Activated CD8-positive, alpha-beta memory T cell treated with anti-CD3 and anti-CD28 coated beads, Interleukin-2, amount 10 ng/mL, durations not matched to agents 7 days and 5 days (primary cell): ENCODE results near the gene NFATC1. TPM values are rescaled to one million over a fixed set of nuclear protein-coding genes. Genes with fewer than 3 reads are reported as not detected.
A peak's percentile ranks its signal among the peaks of the same experiment; 100 is the strongest.

Source experiments
- ATAC-seq: fragments of 150-1000 bp; cut with Tn5 transposase; one replicate; pipeline ENCODE4 v1.10.0; 2021; ENCODE audit warnings: moderate library complexity
- CTCF ChIA-PET: fragments of 350-600 bp; sonication (Branson Sonifier 250); formaldehyde crosslinking; loops from one replicate; lab custom pipeline; 2021; ENCODE audit warnings: antibody characterized with exemption; lab: Charles Lee
- DNase-seq: peaks from one replicate; pipeline ENCODE4 v3.0.0-alpha.2; 2020
- H3K27ac Mint-ChIP-seq: one replicate; pipeline ENCODE4 v1.8.0; 2021; ENCODE audit warnings: mild to moderate bottlenecking, mixed read lengths
- H3K27me3 Mint-ChIP-seq: one replicate; pipeline ENCODE4 v1.8.0; 2021; ENCODE audit warnings: mixed read lengths
- H3K36me3 Mint-ChIP-seq: one replicate; pipeline ENCODE4 v1.8.0; 2021; ENCODE audit warnings: mild to moderate bottlenecking, mixed read lengths
- H3K4me1 Mint-ChIP-seq: one replicate; pipeline ENCODE4 v1.8.0; 2021; ENCODE audit warnings: mixed read lengths
- H3K4me3 Mint-ChIP-seq: one replicate; pipeline ENCODE4 v1.8.0; 2021; ENCODE audit warnings: mild to moderate bottlenecking, moderate library complexity, mixed read lengths
- H3K9me3 Mint-ChIP-seq: one replicate; pipeline ENCODE4 v1.8.0; 2022; ENCODE audit warnings: low read depth, mixed read lengths
- total RNA-seq, 2 experiments: library from RNA; stranded (reverse); gene quantifications; one replicate each; pipeline ENCODE4 v1.2.3, GENCODE V29; 2021

NFATC1 gene
- total RNA-seq, 2 experiments from 2014 or later = 25.7 to 27.8 TPM

DNA sequence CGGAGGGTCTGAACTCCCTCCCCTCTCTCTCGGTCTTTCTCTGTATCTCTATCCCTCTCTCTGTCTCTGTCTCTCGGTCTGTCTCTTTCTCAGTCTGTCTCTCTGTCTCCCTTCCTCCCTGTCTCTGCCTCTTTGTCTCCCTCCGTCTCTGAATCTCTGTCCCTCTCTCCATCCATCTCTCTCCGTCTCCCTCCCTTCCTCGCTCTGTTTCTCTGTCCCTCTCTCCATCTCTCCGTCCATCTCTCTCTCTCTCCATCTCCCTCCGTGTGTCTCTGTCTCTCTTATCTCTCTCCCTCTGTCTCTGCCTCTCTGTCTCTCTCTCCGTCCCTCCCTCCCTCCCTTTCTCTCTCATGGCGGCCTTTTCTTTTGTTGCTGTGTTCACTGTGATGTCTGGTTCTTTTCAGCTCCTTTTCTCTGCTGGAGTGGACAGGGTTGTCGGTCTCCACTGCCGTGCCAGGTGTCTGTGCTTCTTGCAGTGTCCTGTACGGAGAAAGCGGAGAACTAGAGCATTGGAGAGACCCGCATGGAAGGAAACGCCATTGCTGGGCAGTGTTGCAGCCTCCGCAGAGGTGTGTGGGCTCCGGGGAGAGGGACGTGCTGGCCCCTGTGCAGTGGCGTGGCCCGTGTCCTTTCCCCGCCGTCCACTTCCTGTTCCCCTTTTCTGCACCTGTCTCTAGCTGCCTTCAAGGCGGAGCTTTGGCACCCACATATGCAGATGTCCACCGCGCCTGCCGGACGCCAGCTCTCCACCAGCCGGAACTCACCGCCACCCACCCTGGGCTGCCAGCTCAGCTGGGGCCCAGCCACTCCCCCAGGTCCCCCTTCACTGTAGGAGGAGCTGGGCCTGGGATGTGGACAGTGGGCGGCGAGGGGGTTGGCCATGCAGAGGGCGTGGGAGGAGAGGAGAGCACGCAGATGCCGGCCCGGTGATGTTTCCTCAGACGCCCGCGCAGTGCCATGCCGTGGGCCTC is 113.1 kb downstream of the NFATC1 start:
- H3K27me3 Mint-ChIP-seq = no peaks in the 10 kb centered on the region
- CTCF ChIA-PET = no interaction called here
- no peak overlapping the region for H3K27ac Mint-ChIP-seq
- DNase-seq (no peak), ATAC-seq (no peak)
- no peaks in the 10 kb centered on the region for H3K9me3 Mint-ChIP-seq
- no peak overlapping the region for H3K4me3 Mint-ChIP-seq
- peaks cover 11% of the 10 kb centered on the region for H3K4me1 Mint-ChIP-seq
- no peaks in the 10 kb centered on the region for H3K36me3 Mint-ChIP-seq

- Mint-ChIP-seq H3K4me3 (no peak overlapping the region), H3K27ac (no peak overlapping the region), H3K4me1 (peaks cover 7% of the 10 kb centered on the region), H3K27me3 (no peaks in the 10 kb centered on the region), H3K9me3 (no peaks in the 10 kb centered on the region), H3K36me3 (no peaks in the 10 kb centered on the region)
- ATAC-seq (no peak), DNase-seq (no peak)
- CTCF ChIA-PET = no interaction called here
Observed at GRCh38 chr18:79509536-79509930, 113.8 kb downstream of the NFATC1 start.

DNA sequence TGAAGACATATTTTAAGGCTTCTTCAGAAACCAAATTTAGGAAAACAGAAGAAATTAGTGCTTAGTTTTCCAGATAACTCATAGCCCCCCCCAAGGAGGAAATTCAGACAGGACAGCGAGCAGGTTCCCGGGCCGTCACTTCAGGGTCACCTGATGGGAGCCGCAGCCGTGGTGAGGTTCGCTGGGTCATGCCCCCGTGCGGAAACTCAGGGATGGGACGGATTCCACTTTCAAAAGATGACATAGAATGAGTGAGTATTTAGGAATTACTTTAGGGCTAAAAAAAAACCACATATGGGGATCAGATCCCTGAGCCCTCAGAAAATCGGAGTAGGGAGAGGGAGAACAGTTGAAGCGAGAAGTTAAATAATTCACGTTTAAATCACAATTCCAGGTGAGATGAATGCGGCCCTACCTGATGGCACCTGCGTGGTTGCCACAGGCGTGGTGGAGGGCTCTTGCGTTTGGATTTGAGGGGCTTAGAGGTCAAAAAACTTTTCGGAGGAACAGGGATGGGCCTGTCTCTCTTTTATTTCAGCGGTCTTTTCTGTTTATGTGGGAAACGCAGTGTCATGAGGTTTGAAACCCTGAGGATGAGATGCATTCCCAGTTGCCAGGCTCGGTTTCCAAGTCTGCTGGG is 114.4 kb downstream of the NFATC1 start:
- ATAC-seq (no peak), DNase-seq (no peak)
- Mint-ChIP-seq H3K4me3 (no peak overlapping the region), H3K9me3 (no peaks in the 10 kb centered on the region), H3K27me3 (no peaks in the 10 kb centered on the region), H3K27ac (no peak overlapping the region), H3K4me1 (peaks cover 6% of the 10 kb centered on the region), H3K36me3 (no peaks in the 10 kb centered on the region)
- CTCF ChIA-PET = no interaction called here

DNA sequence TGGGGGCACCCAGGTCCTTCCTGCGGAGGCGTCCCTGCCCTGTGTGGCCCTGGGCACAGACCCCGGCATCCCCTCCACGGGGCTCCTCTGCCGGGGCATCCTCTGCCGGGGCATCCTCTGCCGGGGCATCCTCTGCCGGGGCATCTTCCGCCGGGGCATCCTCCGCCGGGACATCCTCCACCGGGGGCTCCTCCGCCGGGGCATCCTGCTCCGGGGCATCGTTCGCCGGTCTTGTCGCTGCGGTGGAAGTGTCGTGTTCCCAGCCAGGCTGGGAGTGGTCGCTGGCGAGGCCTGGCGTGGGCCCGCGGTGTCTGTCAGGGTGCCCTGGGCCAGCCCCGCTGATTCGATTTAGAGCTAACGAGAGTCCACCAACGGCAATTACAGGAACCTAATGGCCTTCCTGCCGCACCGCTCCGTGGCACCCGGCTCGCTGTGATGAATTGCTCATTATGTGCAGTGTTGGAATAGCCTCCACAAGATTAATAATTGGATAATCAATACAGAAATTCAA is 115.1 kb downstream of the NFATC1 start:
- CTCF ChIA-PET = no interaction called here
- Mint-ChIP-seq H3K27ac (no peak overlapping the region), H3K4me3 (no peak overlapping the region), H3K9me3 (no peaks in the 10 kb centered on the region), H3K36me3 (no peaks in the 10 kb centered on the region), H3K27me3 (no peaks in the 10 kb centered on the region), H3K4me1 (peaks cover 6% of the 10 kb centered on the region)
- DNase-seq (peak; percentile 31), ATAC-seq (no peak)

DNA sequence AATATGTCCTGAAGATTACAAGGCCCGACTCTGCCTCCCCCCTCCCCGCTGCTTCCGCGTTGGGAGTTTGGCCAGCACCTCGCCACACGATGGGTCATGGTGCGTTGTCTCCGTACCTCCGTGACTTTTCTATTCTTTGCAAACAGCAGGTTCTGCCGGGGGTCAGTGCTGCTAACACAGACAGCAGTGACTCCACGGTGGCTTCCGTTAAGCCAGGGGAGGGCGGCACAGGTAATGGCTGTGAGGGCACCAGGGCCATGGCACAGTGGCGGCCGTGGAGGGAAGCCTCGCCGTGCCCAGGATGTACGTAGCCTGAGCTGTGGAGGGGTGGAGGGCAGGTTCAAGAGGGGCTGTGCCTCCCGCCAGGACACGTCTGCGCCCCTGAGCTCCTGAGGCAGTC is 115.5 kb downstream of the NFATC1 start:
- CTCF ChIA-PET = no interaction called here
- H3K9me3 Mint-ChIP-seq = no peaks in the 10 kb centered on the region

DNA sequence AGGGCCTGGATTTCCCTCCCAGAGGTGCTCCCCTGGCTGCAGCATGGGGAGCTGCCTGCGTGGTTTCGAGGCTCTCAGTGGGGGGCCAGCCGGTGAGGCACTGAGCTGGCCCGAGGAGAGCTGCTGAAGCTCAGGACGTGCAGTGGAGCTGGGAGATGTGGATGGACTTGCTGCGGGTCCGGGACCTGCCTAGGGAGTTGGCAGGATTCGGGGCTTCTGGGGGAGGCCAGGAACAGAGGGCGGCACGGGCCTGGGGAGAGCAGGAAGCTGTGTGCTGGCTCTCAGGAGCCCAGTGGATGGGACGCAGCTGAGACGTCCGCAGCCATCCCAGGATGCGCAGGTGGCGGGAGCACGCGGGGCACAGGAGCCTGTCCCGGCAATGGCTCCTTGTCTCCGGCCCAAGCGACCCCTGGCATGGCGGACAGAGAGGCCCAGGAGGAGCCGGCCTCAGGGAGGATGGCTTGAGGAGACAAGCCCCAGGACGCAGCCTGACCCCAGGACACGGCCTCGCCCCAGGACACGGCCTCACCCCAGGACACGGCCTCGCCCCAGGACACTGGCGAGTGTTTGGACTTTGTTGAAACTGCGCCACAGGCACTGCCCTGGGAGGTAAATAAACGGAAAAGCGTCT is 116.1 kb downstream of the NFATC1 start:
- Mint-ChIP-seq H3K4me3 (no peak overlapping the region), H3K4me1 (peaks cover 2% of the 10 kb centered on the region), H3K27ac (no peak overlapping the region), H3K27me3 (no peaks in the 10 kb centered on the region), H3K9me3 (no peaks in the 10 kb centered on the region), H3K36me3 (no peaks in the 10 kb centered on the region)
- ATAC-seq = no peak
- CTCF ChIA-PET = no interaction called here
- DNase-seq = peak; percentile 19

More for the DNA sequence above, 115.5 kb downstream of the NFATC1 start:
- Mint-ChIP-seq H3K4me3 (no peak overlapping the region), H3K27me3 (no peaks in the 10 kb centered on the region), H3K4me1 (peaks cover 5% of the 10 kb centered on the region), H3K36me3 (no peaks in the 10 kb centered on the region), H3K27ac (no peak overlapping the region)
- peak; percentile 34 for DNase-seq
- no peak for ATAC-seq

DNA sequence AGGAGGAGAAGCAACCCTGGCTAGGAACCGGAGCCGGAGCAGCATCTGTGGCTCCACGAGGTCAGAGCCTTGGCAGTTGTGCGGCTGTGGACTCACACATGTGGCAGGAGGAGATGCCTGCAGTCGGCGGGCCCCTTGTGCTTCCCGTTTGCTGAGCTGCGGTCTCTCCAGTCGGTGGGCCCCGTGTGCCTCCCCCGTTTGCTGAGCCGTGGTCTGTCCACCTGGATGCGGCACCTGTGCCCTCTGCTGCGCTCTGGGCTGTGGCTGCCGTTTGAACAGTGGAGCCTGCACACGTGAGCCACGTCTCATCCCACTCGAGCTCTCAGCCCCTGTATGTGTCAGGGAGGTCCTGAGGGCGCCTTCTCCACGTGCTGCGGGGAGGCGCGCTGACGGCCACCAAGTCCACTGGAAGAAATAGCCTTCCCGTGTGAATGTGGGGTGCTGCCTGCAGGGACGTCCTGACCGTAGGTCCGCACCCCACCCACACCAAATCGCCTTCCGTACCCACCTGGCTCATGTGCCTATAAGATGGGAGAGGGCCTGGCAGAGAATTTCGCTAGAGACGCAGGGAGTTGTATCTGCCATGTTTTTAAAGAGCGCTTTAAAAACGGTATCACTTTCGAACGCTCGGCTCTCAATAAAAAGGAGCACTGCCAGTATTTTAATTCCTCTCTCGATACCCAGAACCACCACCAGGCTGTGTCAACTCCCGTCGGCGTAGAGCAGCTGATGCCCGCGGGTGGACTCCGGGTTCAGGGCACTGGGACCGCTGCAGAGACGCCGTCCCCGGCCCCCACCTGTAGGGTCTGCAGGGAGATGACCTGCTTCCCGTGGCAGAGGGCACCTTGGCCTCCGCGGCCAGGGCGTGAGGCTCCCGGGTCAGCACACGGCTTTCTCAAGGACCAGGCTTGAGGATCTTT is 117.0 kb downstream of the NFATC1 start:
- Mint-ChIP-seq H3K36me3 (peaks cover 1% of the 10 kb centered on the region), H3K27me3 (no peaks in the 10 kb centered on the region), H3K4me3 (no peak overlapping the region), H3K9me3 (no peaks in the 10 kb centered on the region), H3K27ac (no peak overlapping the region), H3K4me1 (peaks cover 10% of the 10 kb centered on the region)
- DNase-seq (peak; percentile 30), ATAC-seq (no peak)
- CTCF ChIA-PET = no interaction called here

DNA sequence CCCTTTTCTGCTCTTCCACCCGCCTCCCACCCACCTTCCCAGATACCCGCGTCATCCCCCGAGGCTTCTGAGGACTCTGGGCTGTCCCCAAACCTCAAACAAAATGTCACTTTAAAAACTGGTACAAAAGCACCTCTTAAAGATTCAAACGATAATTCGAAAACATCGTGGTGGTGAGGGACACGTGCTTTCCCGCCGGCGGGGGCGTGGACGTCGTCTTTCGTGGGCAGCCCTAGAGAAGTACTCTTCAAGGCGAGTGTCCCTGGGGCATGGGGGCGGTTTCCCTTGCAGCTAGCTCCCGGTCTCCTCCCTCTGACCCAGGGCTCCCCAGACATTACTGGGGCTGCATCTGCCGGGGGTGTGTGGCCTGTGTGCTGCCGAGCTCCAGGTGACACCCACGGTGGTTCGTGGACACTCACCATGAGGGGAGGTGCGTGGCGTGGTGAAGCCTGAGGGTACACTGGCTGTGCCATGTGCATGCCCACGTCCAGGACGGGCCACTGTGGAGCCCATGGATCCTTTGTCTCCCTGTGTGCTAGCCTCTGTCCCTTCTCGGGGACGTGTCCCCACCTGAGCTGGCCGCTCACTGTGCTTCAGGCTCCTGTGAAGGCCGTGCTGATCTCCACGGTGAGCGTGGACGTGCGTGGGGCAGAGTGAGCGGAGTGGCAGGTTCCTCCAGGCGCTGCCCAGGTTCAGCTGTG is 117.8 kb downstream of the NFATC1 start:
- Mint-ChIP-seq H3K27me3 (no peaks in the 10 kb centered on the region), H3K9me3 (no peaks in the 10 kb centered on the region), H3K36me3 (peaks cover 1% of the 10 kb centered on the region), H3K4me3 (no peak overlapping the region), H3K4me1 (peaks cover 16% of the 10 kb centered on the region), H3K27ac (no peak overlapping the region)
- CTCF ChIA-PET = no interaction called here
- DNase-seq (peak; percentile 31), ATAC-seq (no peak)

- H3K27me3 Mint-ChIP-seq = no peaks in the 10 kb centered on the region
- ATAC-seq = no peak
- H3K27ac Mint-ChIP-seq = no peak overlapping the region
- H3K9me3 Mint-ChIP-seq = no peaks in the 10 kb centered on the region
- no peak overlapping the region for H3K4me3 Mint-ChIP-seq
- DNase-seq = peak; percentile 29
- peaks cover 1% of the 10 kb centered on the region for H3K36me3 Mint-ChIP-seq
- CTCF ChIA-PET = no interaction called here
- peaks cover 23% of the 10 kb centered on the region for H3K4me1 Mint-ChIP-seq
Observed at GRCh38 chr18:79515331-79515730, 119.6 kb downstream of the NFATC1 start.

DNA sequence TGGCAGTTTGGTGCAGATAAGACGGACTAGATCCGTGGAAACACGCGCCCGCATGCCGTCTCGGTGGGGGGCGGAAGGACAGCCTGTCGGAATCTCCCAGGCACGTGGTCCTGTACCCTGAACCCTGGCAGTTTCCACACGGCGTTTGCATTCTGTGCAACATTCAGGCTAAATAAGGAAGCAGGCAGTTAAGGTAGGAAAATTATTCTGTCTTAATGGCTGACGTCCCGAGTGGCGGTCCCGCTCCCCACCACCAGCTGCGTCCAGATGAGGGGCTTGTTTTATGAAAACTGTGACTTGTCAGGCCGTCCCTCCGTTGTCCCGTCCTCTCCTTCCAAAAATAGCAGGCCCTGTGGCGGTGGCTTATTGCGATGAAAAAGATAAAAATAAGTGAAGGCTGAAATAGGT is 120.2 kb downstream of the NFATC1 start:
- Mint-ChIP-seq H3K4me1 (peaks cover 24% of the 10 kb centered on the region), H3K27ac (no peak overlapping the region), H3K4me3 (no peak overlapping the region), H3K9me3 (no peaks in the 10 kb centered on the region), H3K27me3 (no peaks in the 10 kb centered on the region), H3K36me3 (peaks cover 1% of the 10 kb centered on the region)
- DNase-seq (peak; percentile 16), ATAC-seq (no peak)
- CTCF ChIA-PET = interaction anchor here (1.1 to 1.5 kb wide), 2 partner anchors 110 to 123 kb away, joined by 3 read pairs; no protein-coding TSS in a partner anchor

- DNase-seq = peak; percentile 37
- H3K9me3 Mint-ChIP-seq = no peaks in the 10 kb centered on the region
- H3K27me3 Mint-ChIP-seq = no peaks in the 10 kb centered on the region
- peaks cover 1% of the 10 kb centered on the region for H3K36me3 Mint-ChIP-seq
- no peak overlapping the region for H3K4me3 Mint-ChIP-seq
- peaks cover 27% of the 10 kb centered on the region for H3K4me1 Mint-ChIP-seq
- CTCF ChIA-PET = interaction anchor here (1.1 to 1.5 kb wide), 2 partner anchors 111 to 123 kb away, joined by 3 read pairs; no protein-coding TSS in a partner anchor
- H3K27ac Mint-ChIP-seq = peak overlapping the region; percentile 76
- ATAC-seq = no peak
Observed at GRCh38 chr18:79516441-79516931, 120.8 kb downstream of the NFATC1 start.

GRCh38 chr18:79517341-79517740 is 121.6 kb downstream of the NFATC1 start:
- Mint-ChIP-seq H3K4me3 (no peak overlapping the region), H3K36me3 (peaks cover 1% of the 10 kb centered on the region), H3K27me3 (no peaks in the 10 kb centered on the region), H3K9me3 (no peaks in the 10 kb centered on the region), H3K27ac (peak overlapping the region; percentile 76), H3K4me1 (peaks cover 34% of the 10 kb centered on the region)
- peak; percentile 58 for DNase-seq
- ATAC-seq = peak; percentile 34
- CTCF ChIA-PET = interaction anchor here (1.1 to 1.5 kb wide), 2 partner anchors 112 to 124 kb away, joined by 3 read pairs; no protein-coding TSS in a partner anchor
